GM12878 (cell line): Measurements from ENCODE around the gene CRACDL. TPM values are rescaled to one million over a fixed set of nuclear protein-coding genes. Genes with fewer than 3 reads are reported as not detected.

Experiments
- ATAC-seq: fragments of 200-7000 bp; cut with Tn5 transposase; 3 replicates; pipeline ENCODE4 v1.9.1; 2020; ENCODE audit warnings: mild to moderate bottlenecking, moderate library complexity
- BruUV-seq: library from RNA; stranded (reverse); fragments of 400-500 nt; replicated peaks from 2 replicates; lab custom pipeline; 2021; lab: Mats Ljungman, UMichigan
- CTCF ChIA-PET: fragments of 300-600 bp; sonication (Branson Sonifier 250); formaldehyde crosslinking; extraction: SDS; loops from one replicate; lab custom pipeline; 2021; ENCODE audit warnings: inconsistent platforms; lab: Yijun Ruan, JAX
- POLR2A ChIA-PET: fragments of 350-600 bp; formaldehyde crosslinking; extraction: SDS; loops from one replicate; lab custom pipeline; 2021; ENCODE audit warnings: inconsistent platforms; lab: Charles Lee
- RAD21 ChIA-PET: fragments of 300-600 bp; sonication (Branson Sonifier 250); formaldehyde crosslinking; loops from one replicate; lab custom pipeline; 2023; ENCODE audit warnings: antibody characterized with exemption; ENCODE audit not compliant: unreplicated experiment; lab: Charles Lee
- SMC1A ChIA-PET: fragments of 300-600 bp; sonication (Branson Sonifier 250); formaldehyde crosslinking; loops from one replicate; lab custom pipeline; 2023; ENCODE audit not compliant: unreplicated experiment, uncharacterized antibody; lab: Charles Lee
- DNase-seq: peaks from one replicate; pipeline ENCODE4 v3.0.0-alpha.2; 2011; ENCODE audit warnings: low read depth, low spot score
- FAIRE-seq: peaks from 3 replicates; lab custom pipeline; 2011; peaks lifted over from hg19 to GRCh38; lab: Jason Lieb, UNC
- H2AFZ ChIP-seq: 2 replicates; pipeline ENCODE4 v1.6.0; 2011; ENCODE audit warnings: low read depth, low read length, control low read depth; ENCODE audit not compliant: control insufficient read depth
- H3K27ac ChIP-seq: 2 replicates; pipeline ENCODE4 v1.5.1; 2011; ENCODE audit warnings: control low read depth; ENCODE audit not compliant: control insufficient read depth, insufficient read depth
- H3K27me3 ChIP-seq, 2 experiments: replicated peaks in 1 of 2; 2 replicates each; pipeline versions ENCODE4 v1.6.0 to v1.6.1; 2011; ENCODE audit warnings: low read length in 1 of 2; ENCODE audit not compliant: control insufficient read depth in 2 of 2, insufficient read depth in 2 of 2
- H3K36me3 ChIP-seq, 2 experiments: 2 replicates each; pipeline ENCODE4 v1.5.1; 2011; ENCODE audit warnings: low read length in 1 of 2; ENCODE audit not compliant: control insufficient read depth in 2 of 2, insufficient read depth in 2 of 2
- H3K4me1 ChIP-seq: 2 replicates; pipeline ENCODE4 v1.6.1; 2011; ENCODE audit warnings: mild to moderate bottlenecking, low read length, moderate library complexity, mixed read lengths; ENCODE audit not compliant: control insufficient read depth, insufficient read depth
- H3K4me2 ChIP-seq: 2 replicates; pipeline ENCODE4 v1.6.0; 2011; ENCODE audit warnings: control low read depth; ENCODE audit not compliant: control insufficient read depth, insufficient read depth
- H3K4me3 ChIP-seq: fragments of 200-600 bp; sonication (generic); 2 replicates; pipeline ENCODE4 v1.5.1; 2016
- H3K79me2 ChIP-seq: 2 replicates; pipeline ENCODE4 v1.6.0; 2011; ENCODE audit warnings: low read length; ENCODE audit not compliant: control insufficient read depth, insufficient read depth
- H3K9ac ChIP-seq: 2 replicates; pipeline ENCODE4 v1.8.0; 2011; ENCODE audit warnings: low read length, control low read depth, mixed read lengths; ENCODE audit not compliant: control insufficient read depth, insufficient read depth
- H3K9me3 ChIP-seq: replicated peaks from 3 replicates; pipeline ENCODE4 v1.5.1; 2011; ENCODE audit warnings: mild to moderate bottlenecking, low read length; ENCODE audit not compliant: control insufficient read depth, insufficient read depth
- H4K20me1 ChIP-seq: 2 replicates; pipeline ENCODE4 v1.6.0; 2011; ENCODE audit not compliant: control insufficient read depth, insufficient read depth
- ATF3 ChIP-seq: IDR thresholded peaks from 2 replicates; pipeline ENCODE4 v1.6.1; 2011; ENCODE audit warnings: low read depth, mild to moderate bottlenecking, low read length, moderate library complexity, borderline replicate concordance; ENCODE audit errors: extremely low read depth
- BCL3 ChIP-seq: IDR thresholded peaks from 2 replicates; pipeline ENCODE4 v1.6.1; 2011; ENCODE audit warnings: borderline replicate concordance, low read depth, mild to moderate bottlenecking, moderate library complexity, low read length; ENCODE audit not compliant: insufficient read depth, poor library complexity, severe bottlenecking
- CBX5 ChIP-seq: sonication (generic); IDR thresholded peaks from 2 replicates; pipeline ENCODE4 v1.6.1; 2016; ENCODE audit warnings: low read depth, moderate library complexity, mild to moderate bottlenecking, inconsistent platforms
- CHD1 ChIP-seq: IDR thresholded peaks from 2 replicates; pipeline ENCODE4 v1.6.1; 2012; ENCODE audit warnings: low read depth, low read length, improper control_type of control experiment
- CREB1 ChIP-seq: IDR thresholded peaks from 2 replicates; pipeline ENCODE4 v1.6.1; 2012; ENCODE audit warnings: low read depth, mild to moderate bottlenecking, inconsistent platforms
- EED ChIP-seq: sonication (generic); IDR thresholded peaks from 2 replicates; pipeline ENCODE4 v1.6.1; 2016; ENCODE audit warnings: antibody characterized with exemption, low read depth
- ELK1 ChIP-seq: IDR thresholded peaks from 2 replicates; pipeline ENCODE4 v1.6.1; 2012; ENCODE audit warnings: low read depth, low read length, improper control_type of control experiment
- ESRRA ChIP-seq: IDR thresholded peaks from 2 replicates; pipeline ENCODE4 v1.6.1; 2012; ENCODE audit warnings: mild to moderate bottlenecking, low read length, improper control_type of control experiment
- KAT2A ChIP-seq: conservative IDR thresholded peaks from 2 replicates; pipeline ENCODE4 v1.6.1; 2011; ENCODE audit warnings: low read depth, low read length; ENCODE audit not compliant: control insufficient read depth
- NFXL1 ChIP-seq: fragments of 450-650 bp; IDR thresholded peaks from 2 replicates; pipeline ENCODE4 v1.6.1; 2017; ENCODE audit warnings: antibody characterized with exemption, mild to moderate bottlenecking, borderline replicate concordance
- NR2C2 ChIP-seq: IDR thresholded peaks from 2 replicates; pipeline ENCODE4 v1.6.1; 2011; ENCODE audit warnings: borderline replicate concordance, low read depth; ENCODE audit not compliant: control insufficient read depth, insufficient read length
- NRF1 ChIP-seq: conservative IDR thresholded peaks from 2 replicates; pipeline ENCODE4 v1.6.1; 2011; ENCODE audit warnings: mild to moderate bottlenecking, low read depth, low read length, improper control_type of control experiment
- RCOR1 ChIP-seq: conservative IDR thresholded peaks from 2 replicates; pipeline ENCODE4 v1.6.1; 2012; ENCODE audit warnings: low read depth, low read length, improper control_type of control experiment
- RELA ChIP-seq: fragments of 450-650 bp; IDR thresholded peaks from 2 replicates; pipeline ENCODE4 v1.8.0; 2014; ENCODE audit warnings: borderline replicate concordance; ENCODE audit not compliant: partially characterized antibody
- SMAD5 ChIP-seq: IDR thresholded peaks from 2 replicates; pipeline ENCODE4 v1.6.1; 2016; ENCODE audit warnings: antibody characterized with exemption, low read depth
- SMC3 ChIP-seq: IDR thresholded peaks from 2 replicates; pipeline ENCODE4 v1.6.1; 2011; ENCODE audit warnings: low read length, improper control_type of control experiment, borderline replicate concordance
- SREBF2 ChIP-seq: IDR thresholded peaks from 2 replicates; pipeline ENCODE4 v1.6.1; 2012; ENCODE audit warnings: mild to moderate bottlenecking, low read length
- TAF1 ChIP-seq: IDR thresholded peaks from 2 replicates; pipeline ENCODE4 v1.6.1; 2011; ENCODE audit warnings: mild to moderate bottlenecking, low read depth, low read length, borderline replicate concordance
- ZBTB40 ChIP-seq: fragments of 450-650 bp; IDR thresholded peaks from 2 replicates; pipeline ENCODE4 v1.6.1; 2016; ENCODE audit warnings: mild to moderate bottlenecking, moderate library complexity, borderline replicate concordance
- WGBS: methylation state at CpG from one replicate; pipeline ENCODE4 v1.1.6; 2016; ENCODE audit warnings: low lambda C conversion rate; ENCODE audit not compliant: insufficient replicate concordance, insufficient coverage; ENCODE audit errors: missing lambda C conversion rate; 5-methylcytosine and 5-hydroxymethylcytosine counted together
- in situ Hi-C: fragments of 300-500 bp; cut with MboI; formaldehyde crosslinking; loops from 9 replicates; pipeline ENCODE4 v1.14.3; 2018; ENCODE audit warnings: mixed read lengths
- intact Hi-C: fragments of 100-400 bp; cut with micrococcal nuclease; formaldehyde crosslinking; loops from one replicate; pipeline ENCODE4 v1.14.2; 2022; ENCODE audit not compliant: unreplicated experiment
- polyA plus RNA-seq, 11 experiments: library from polyadenylated mRNA; depleted of rRNA in 4 of 11; unstranded in 6 of 11; stranded (reverse) in 5 of 11; fragments of >200 nt; fragmentation: Nextera tagmentation in 4 of 11; fragmentation: Illumina TruSeq in 1 of 11; extraction: Ambion mirVana in 4 of 11; extraction: Trizol in 1 of 11; gene quantifications; 1 replicate in 1 of 11; 2 replicates in 10 of 11; pipeline versions ENCODE4 v1.2.1 to v1.2.3, GENCODE V29; 2011 to 2016; ENCODE audit warnings: inconsistent platforms in 2 of 11, missing spikeins in 2 of 11, low read depth in 1 of 11
- total RNA-seq, 4 experiments: library from RNA; depleted of rRNA in 3 of 4; stranded (reverse); fragments of >200 nt in 3 of 4; fragmentation: Illumina TruSeq in 1 of 4; extraction: Trizol in 1 of 4; gene quantifications; 2 replicates each; pipeline versions ENCODE4 v1.2.1 to v1.2.3, GENCODE V29; 2013 to 2021

The CRACDL gene
- total and polyA plus RNA-seq, 10 of the 15 experiments (the other 5 are each of a cell fraction or from before 2014, with no cell fraction given): 0.03 to 0.72 (median 0.14) TPM

- DNase-seq: no peak
- intact Hi-C loops: no loop called here
- Histone ChIP-seq H4K20me1 (no peaks in the 10 kb centered on the region), H3K4me2 (no peak overlapping the region), H3K9ac (no peak overlapping the region), H3K79me2 (no peaks in the 10 kb centered on the region), H3K4me3 (no peak overlapping the region), H2AFZ (no peak overlapping the region), H3K27ac (no peak overlapping the region), H3K9me3 (no peaks in the 10 kb centered on the region), H3K36me3 (no peaks in the 10 kb centered on the region), H3K27me3 (no peaks in the 10 kb centered on the region), H3K4me1 (peaks cover 12% of the 10 kb centered on the region)
- in situ Hi-C loops: no loop called here
- BruUV-seq: no TSS peak
- RAD21 ChIA-PET: interaction anchor here (1.3 kb wide), 1 partner anchor 27 kb away, joined by 3 read pairs; no protein-coding TSS in a partner anchor
- ATAC-seq: no peak
- SMC1A ChIA-PET: interaction anchor here (1.2 kb wide), 1 partner anchor 9 kb away, joined by 4 read pairs; no protein-coding TSS in a partner anchor
- CTCF ChIA-PET: interaction anchor here (0.8 to 1.1 kb wide), 4 partner anchors 10 to 127 kb away, joined by 3 read pairs; no protein-coding TSS in a partner anchor
- FAIRE-seq: no peak
- WGBS: 0% methylated on average over 1 of the region's 1 CpG
- POLR2A ChIA-PET: no interaction called here
- no peak for TF ChIP-seq ESRRA
- no peak for TF ChIP-seq NRF1
- no peak for TF ChIP-seq BCL3
- no peak for TF ChIP-seq SMAD5
- TF ChIP-seq SMC3: no peak
- no peak for TF ChIP-seq NR2C2
- TF ChIP-seq SREBF2: no peak
- TF ChIP-seq ZBTB40: no peak
- TF ChIP-seq EED: no peak
- no peak for TF ChIP-seq CBX5
- TF ChIP-seq ATF3: no peak
- TF ChIP-seq TAF1: no peak
- no peak for TF ChIP-seq RELA
- TF ChIP-seq ELK1: no peak
- no peak for TF ChIP-seq CHD1
- TF ChIP-seq RCOR1: no peak
- no peak for TF ChIP-seq CREB1
- no peak for TF ChIP-seq NFXL1
- TF ChIP-seq KAT2A: no peak
Measured at GRCh38 chr2:98776136-98776535, 159.9 kb downstream of the CRACDL start.
